HG03045 (cell line): ENCODE results near the gene CORO7.

Experiments used
- ATAC-seq: cut with Tn5 transposase; IDR thresholded peaks from one replicate; pipeline ENCODE4 v1.9.1; 2021; ENCODE audit warnings: mild to moderate bottlenecking, moderate library complexity; ENCODE audit not compliant: unreplicated experiment

Gene CORO7

GRCh38 chr16:4426722-4427372 lies 10.5 kb upstream of the CORO7 start:
- no peak for ATAC-seq

- peak; percentile 36 for ATAC-seq
Observed at GRCh38 chr16:4426021-4426684, 9.8 kb upstream of the CORO7 start.

GRCh38 chr16:4425378-4426020 lies 9.1 kb upstream of the CORO7 start, which contains the start of gene DNAJA3:
DNAJA3 (plus strand) TSS chr16:4425868; CDS start chr16:4425882, 14 bp downstream.
- ATAC-seq, result peak; percentile 87

DNA sequence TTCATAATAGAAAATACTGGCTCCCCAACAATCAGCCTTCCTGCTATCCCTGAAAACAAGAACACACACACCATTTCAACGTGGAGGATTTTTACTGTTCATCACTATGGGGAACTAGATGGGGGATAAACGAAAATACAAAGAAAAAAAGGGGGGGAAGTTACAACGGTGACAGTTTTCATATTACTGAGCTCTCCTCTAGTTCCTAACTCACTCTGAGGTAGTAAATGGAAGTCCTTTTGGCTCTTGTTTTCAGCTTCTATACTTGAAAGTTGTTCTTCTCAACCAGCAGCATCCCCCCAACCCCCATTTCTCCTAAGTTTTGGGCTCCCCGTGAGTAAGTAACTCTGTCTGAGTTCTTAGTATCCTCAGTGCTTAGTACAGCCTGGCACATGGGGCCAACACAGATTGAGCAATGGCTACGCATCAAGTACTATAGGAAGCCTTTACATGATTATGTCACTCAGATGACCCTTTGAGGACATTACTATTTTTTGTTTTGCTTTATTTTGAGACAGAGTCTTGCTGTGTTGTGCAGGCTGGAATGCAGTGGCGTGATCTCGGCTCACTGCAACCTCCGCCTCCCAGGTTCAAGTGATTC lies 4.2 kb upstream of the CORO7 start:
- no peak for ATAC-seq

- no peak for ATAC-seq
Observed at GRCh38 chr16:4419402-4419959, 3.1 kb upstream of the CORO7 start.

- ATAC-seq, result no peak
Observed at GRCh38 chr16:4415538-4416199, 727 bp downstream of the CORO7 start.

DNA sequence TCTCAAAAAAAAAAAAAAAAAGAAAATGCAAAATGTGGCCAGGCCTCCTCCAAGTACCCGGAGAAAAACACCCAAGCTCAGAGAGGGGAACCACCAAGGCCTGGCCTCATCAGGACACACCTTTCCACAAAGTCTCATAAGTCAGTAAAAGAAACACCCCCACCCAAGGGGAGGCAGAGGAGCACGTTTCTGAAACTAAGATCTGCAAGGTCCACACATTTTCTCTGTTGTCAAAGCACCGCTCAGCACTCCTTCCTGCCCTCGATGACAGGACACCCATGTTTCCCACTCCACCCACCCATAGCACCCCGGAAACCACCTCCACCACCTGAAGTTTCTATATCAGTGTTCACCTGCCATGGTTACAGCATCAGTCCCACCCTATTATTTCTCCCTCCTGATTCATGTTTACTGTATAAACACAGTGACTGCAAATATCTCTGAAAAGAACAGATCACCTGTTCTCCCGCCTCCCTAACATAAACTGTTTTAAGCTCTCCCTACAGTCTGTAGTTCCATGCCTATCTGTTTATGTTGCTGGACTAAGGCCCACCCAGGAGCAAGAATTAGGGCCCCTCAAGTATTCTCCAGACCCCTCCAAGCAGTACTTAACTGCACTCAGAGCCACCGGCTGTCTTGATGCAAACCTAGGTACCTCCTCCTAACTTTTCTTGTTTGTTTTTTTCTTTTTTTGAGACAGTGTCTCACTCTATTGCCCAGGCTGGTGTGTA lies 2.0 kb downstream of the CORO7 start:
- ATAC-seq, result peak; percentile 51

DNA sequence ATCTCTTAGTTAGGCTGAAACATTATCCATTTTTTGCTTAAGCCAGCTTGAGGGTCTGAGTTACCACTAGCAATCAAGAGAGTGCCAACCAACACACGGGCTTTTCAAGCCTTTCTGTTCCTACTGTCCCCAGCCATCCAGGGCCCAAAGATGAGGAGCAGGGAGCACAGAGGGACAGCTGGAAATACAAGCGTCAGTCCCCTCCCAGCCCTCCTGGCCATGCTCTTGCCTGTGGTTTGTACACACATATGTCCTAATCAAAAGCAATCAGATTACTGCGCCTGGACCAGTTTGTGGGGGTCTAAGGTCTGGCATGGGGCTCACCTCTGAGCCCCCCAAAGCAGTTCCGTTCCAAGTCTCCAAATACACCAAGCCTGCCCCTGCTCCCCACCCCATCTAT lies 3.5 kb downstream of the CORO7 start:
- no peak for ATAC-seq

DNA sequence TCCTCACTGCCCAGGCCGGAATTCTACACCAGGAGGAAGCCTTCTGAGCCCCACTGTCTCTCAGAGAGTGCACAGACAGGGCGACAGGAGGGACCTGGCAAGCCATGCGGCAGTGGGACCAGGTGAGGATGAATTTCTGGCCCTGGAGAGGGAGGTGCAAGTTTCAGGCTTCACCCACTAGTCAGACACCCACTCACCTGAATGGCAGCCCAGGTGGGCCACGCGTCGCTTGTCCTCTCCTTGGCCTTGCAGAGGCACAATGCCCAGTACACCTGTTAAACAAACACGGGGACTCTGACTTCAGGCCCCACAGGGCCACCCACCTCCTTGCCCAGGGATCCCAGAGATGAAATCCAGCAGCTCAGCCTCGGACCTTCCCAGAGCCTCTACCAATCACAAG lies 4.2 kb downstream of the CORO7 start:
- ATAC-seq, result no peak

GRCh38 chr16:4411684-4412083 lies 4.7 kb downstream of the CORO7 start:
- ATAC-seq, result no peak

GRCh38 chr16:4410335-4411075 lies 5.9 kb downstream of the CORO7 start:
- ATAC-seq, result no peak

DNA sequence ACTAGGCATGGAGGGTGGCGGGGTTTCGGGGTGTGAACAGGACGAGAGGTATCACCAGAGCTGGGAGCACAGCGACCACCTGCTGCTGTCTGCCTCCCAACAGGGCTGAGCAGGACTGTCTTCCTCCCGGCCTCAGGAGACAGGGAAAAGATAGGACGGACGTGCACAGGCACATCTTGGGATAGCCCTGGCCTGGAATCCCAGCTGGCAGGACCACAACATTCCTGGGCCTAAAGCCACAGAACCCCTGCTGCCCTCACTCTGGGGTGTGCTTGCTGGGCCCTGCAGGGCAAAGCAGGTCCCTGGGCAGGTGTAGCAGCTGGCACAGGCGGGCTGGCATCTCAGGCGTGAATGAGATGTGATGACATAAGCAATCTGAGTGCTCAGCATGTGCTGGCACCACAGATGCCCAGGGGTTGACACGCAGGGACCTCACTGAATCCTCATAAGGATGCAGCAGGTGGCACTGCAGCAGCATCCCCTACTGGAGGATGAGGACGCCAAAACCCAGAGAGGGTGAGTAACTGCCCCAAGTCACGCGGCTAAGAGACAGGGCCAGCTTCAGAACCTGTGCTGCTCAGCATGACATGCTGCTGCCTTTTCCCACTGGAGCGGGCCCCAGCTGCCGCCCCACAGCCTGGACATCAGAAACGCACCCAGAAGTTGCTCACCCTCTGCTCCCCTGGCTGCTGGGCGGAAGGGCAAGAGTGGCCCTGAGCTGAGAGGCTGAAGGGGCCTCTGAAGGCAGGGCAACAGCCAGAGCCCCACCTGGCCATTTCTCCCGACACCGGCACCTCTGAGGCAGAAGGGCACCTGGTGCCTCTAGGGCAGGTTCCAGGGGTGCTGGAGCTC lies 7.1 kb downstream of the CORO7 start:
- no peak for ATAC-seq

- ATAC-seq, result no peak
Observed at GRCh38 chr16:4408323-4408690, 8.1 kb downstream of the CORO7 start.

DNA sequence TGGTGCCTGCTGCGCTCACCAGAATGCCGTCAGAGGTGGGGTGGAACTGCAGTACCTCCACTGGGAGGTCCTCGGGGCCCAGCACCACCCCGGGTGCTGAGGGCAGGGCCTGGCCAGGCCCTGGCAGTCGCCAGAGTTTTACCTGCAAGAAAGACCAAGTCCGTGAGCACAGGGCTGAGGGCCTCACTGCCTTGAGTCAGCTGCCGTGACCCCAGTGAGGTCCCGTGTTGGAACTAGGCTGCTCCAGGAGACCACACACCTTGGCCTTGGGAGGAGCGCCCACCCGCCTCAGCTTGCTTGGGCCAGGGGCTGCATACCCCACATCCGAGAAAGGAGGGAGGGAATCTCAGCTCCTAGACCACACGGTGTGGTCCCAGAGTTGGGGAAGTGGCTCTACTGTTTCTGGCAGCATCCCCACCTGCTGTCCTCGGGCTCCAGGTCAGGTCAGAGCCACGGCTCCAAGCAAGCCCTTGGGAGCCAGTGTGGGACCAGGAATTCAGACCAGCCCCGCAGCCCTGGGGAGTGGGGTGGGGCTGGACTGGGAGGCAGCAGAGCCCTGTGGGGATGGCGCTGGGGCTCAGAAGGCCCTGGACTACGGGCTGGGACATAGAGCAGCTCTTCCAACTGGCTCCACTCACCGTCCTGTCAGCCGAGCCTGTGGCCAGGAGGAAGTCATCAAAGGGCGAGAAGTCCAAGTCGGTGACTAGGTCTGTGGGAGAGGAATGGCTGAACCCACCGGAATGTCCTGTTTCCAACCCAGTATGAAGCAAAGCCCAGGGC lies 8.7 kb downstream of the CORO7 start:
- ATAC-seq, result no peak

DNA sequence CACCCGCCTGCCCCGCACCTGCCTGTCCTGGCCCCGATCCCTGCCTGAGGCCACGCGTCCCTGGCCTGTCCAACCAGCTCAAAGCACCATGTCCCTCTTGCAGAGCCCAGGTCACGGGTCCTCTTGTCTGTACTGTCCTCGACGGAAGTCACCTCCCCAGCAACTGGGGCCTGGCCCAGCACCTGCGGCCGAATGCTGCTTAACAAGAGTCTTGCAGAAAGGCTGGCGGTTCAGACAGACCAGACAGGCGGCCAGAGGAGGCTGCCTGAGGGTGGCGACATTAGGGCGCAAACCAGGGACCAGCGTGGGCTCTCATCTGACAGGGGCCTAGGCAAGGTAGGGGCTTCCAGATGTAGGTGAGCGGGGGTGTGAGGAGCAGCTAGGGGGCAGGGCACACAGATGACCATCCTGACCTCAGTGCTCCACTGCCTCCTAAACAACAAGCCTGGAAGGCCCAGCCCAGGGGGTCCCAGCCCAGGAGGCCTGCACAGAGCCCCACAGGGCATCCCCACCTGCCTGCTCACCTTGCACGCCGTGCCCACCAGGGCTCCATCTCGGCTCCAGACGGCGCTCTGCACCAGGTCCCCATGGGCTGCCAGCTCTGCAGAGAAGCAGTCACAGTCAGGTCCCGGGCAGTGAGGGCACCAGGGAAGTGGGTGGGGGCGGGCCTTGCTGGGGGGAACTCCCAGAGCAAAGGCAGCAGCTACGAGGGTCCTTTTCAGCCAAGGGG lies 11.3 kb downstream of the CORO7 start:
- ATAC-seq, result no peak

DNA sequence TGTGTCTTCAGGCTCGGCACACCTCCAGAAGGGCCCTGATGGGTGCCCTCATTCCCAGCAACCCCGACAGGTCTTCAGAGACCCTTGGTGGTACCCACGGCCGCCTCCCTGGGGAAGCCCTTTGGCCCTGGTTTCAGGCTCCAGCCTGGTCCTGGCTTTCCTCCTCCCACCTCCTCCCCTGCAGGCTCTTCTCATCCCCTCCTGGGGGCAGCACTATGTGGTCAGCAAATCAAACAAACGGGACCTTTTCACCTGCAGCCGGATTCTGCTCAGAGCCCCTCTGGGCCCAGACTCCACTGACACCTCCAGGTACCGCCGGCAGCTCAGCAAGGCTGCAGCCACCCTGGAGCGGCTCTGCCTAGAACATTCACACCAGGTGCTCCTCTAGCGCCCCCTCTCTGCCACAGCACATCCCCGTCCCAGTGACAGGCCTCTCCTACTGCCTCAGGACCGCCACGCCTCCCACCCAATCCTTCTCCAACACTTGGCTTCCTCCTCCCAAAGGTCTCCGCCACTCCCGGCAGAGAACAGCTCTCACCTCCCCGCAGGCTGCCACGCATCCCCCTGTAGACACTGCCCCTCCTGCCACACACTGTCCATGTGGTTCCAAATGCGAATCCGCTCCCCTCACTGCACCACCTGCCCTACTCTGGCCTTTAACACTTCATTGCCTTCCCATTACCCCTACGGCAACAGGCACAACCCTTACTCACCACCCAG lies 12.0 kb downstream of the CORO7 start:
- no peak for ATAC-seq
